HG02970 (cell line): ENCODE results near the gene TTLL1.

Source experiments
- ATAC-seq: cut with Tn5 transposase; IDR thresholded peaks from one replicate; pipeline ENCODE4 v1.9.1; 2021; ENCODE audit warnings: mild to moderate bottlenecking, moderate library complexity, moderate number of reproducible peaks; ENCODE audit not compliant: unreplicated experiment, low FRiP score

The TTLL1 gene

GRCh38 chr22:43088984-43089717, at the start of gene TTLL1:
Gene TTLL1, minus strand, starts transcription at chr22:43089391. Its CDS starts 13,805 bp downstream, at chr22:43075586.
- peak; percentile 83 for ATAC-seq

GRCh38 chr22:43136801-43137200, 47.6 kb upstream of the TTLL1 start:
- no peak for ATAC-seq

GRCh38 chr22:43136255-43136654, 47.1 kb upstream of the TTLL1 start:
- ATAC-seq = no peak

GRCh38 chr22:43135565-43135964, 46.4 kb upstream of the TTLL1 start:
- no peak for ATAC-seq

- ATAC-seq = no peak
Observed at GRCh38 chr22:43134553-43134952, 45.4 kb upstream of the TTLL1 start.

- ATAC-seq = no peak
Observed at GRCh38 chr22:43133401-43133800, 44.2 kb upstream of the TTLL1 start.

- no peak for ATAC-seq
Observed at GRCh38 chr22:43131773-43132501, 42.7 kb upstream of the TTLL1 start.

- no peak for ATAC-seq
Observed at GRCh38 chr22:43129426-43130425, 40.5 kb upstream of the TTLL1 start.

GRCh38 chr22:43128928-43129424, 39.8 kb upstream of the TTLL1 start:
- ATAC-seq = no peak

- ATAC-seq = no peak
Observed at GRCh38 chr22:43128116-43128515, 38.9 kb upstream of the TTLL1 start.

- ATAC-seq = no peak
Observed at GRCh38 chr22:43127166-43127908, 38.1 kb upstream of the TTLL1 start.

GRCh38 chr22:43126501-43127165, 37.4 kb upstream of the TTLL1 start:
- no peak for ATAC-seq

GRCh38 chr22:43118953-43119458, 29.8 kb upstream of the TTLL1 start:
- no peak for ATAC-seq

- no peak for ATAC-seq
Observed at GRCh38 chr22:43118024-43118849, 29.0 kb upstream of the TTLL1 start.

- ATAC-seq = no peak
Observed at GRCh38 chr22:43116932-43117331, 27.7 kb upstream of the TTLL1 start.

GRCh38 chr22:43114958-43115357, 25.8 kb upstream of the TTLL1 start:
- no peak for ATAC-seq

- ATAC-seq = no peak
Observed at GRCh38 chr22:43113526-43114251, 24.5 kb upstream of the TTLL1 start.
